Breast epithelium (tissue), 4 donors: ENCODE data around the gene SLC29A2. TPM values are rescaled to one million over a fixed set of nuclear protein-coding genes. Genes with fewer than 3 reads are reported as not detected.

Experiments used
- DNase-seq, 2 donors: peaks; one replicate each; pipeline ENCODE4 v3.0.0-alpha.2; 2019; ENCODE audit warnings: low spot score in 2 of 2
- H3K27ac ChIP-seq, 2 donors: fragments of 200-600 bp; sonication (generic) in 1 of 2; one replicate each; pipeline ENCODE4 v1.5.1; 2016 to 2019; ENCODE audit warnings: mild to moderate bottlenecking in 1 of 2
- H3K27me3 ChIP-seq, 2 donors: fragments of 200-600 bp; sonication (generic) in 1 of 2; one replicate each; pipeline versions ENCODE4 v1.5.1 to v1.6.0; 2017 to 2019; ENCODE audit warnings: control low read depth in 1 of 2, mild to moderate bottlenecking in 1 of 2
- H3K36me3 ChIP-seq: fragments of 200-600 bp; one replicate; pipeline ENCODE4 v1.5.1; 2019
- H3K4me1 ChIP-seq, 2 donors: fragments of 200-600 bp; sonication (generic); one replicate each; pipeline ENCODE4 v1.5.1; 2016 to 2019; ENCODE audit warnings: control low read depth in 1 of 2
- H3K4me3 ChIP-seq, 3 donors: fragments of 200-600 bp; sonication (generic); 1 replicate in 2 of 3; 2 replicates in 1 of 3; pipeline ENCODE4 v1.5.1; 2016 to 2019; ENCODE audit warnings: mild to moderate bottlenecking in 3 of 3, moderate library complexity in 2 of 3
- H3K9me3 ChIP-seq, 2 donors: fragments of 200-600 bp; sonication (generic) in 1 of 2; one replicate each; pipeline ENCODE4 v1.5.1; 2016 to 2019; ENCODE audit warnings: control low read depth in 1 of 2
- CTCF ChIP-seq, 3 donors: fragments of 450-650 bp; IDR thresholded peaks; one replicate each; pipeline ENCODE4 v1.5.1; 2016 to 2017; ENCODE audit warnings: antibody characterized with exemption in 3 of 3, mild to moderate bottlenecking in 3 of 3, moderate library complexity in 3 of 3
- POLR2A ChIP-seq: fragments of 450-650 bp; IDR thresholded peaks from one replicate; pipeline ENCODE4 v1.6.1; 2016; ENCODE audit warnings: antibody characterized with exemption, mild to moderate bottlenecking, moderate library complexity
- POLR2AphosphoS5 ChIP-seq, 3 donors: sonication (generic); formaldehyde crosslinking; IDR thresholded peaks; one replicate each; pipeline ENCODE4 v1.6.1; 2017; ENCODE audit warnings: antibody characterized with exemption in 3 of 3
- intact Hi-C: fragments of 100-400 bp; cut with DNase I; formaldehyde crosslinking; loops from one replicate; pipeline ENCODE4 v1.15.1; 2023; ENCODE audit warnings: low total_unique reads
- total RNA-seq, 3 donors: library from RNA; depleted of rRNA; stranded (reverse); fragments of >200 nt; gene quantifications; one replicate each; pipeline ENCODE4 v1.1.0, GENCODE V29; 2016

SLC29A2 gene
- total RNA-seq, 3 donors from 2014 or later = 4.9 to 7.5 (median 6.4) TPM

- no peak overlapping the region for H3K4me3 ChIP-seq
- H3K9me3 ChIP-seq = no peaks in the 10 kb centered on the region
- no peaks in the 10 kb centered on the region for H3K4me1 ChIP-seq
- intact Hi-C loops = no loop called here
- no peaks in the 10 kb centered on the region for H3K27me3 ChIP-seq
- DNase-seq = no peak
- no peak for TF ChIP-seq POLR2AphosphoS5 (IDR thresholded peaks at IDR 0.05)
- TF ChIP-seq CTCF (IDR thresholded peaks at IDR 0.05) = no peak
- no peak for TF ChIP-seq POLR2A
- H3K27ac ChIP-seq = no peak overlapping the region
- no peaks in the 10 kb centered on the region for H3K36me3 ChIP-seq
Measured at GRCh38 chr11:66366844-66367477, 4.6 kb downstream of the SLC29A2 start.

- Histone ChIP-seq H3K4me3 (no peak overlapping the region), H3K4me1 (no peaks in the 10 kb centered on the region), H3K27me3 (no peaks in the 10 kb centered on the region), H3K36me3 (no peaks in the 10 kb centered on the region), H3K27ac (no peak overlapping the region), H3K9me3 (no peaks in the 10 kb centered on the region)
- DNase-seq = no peak
- no peak for TF ChIP-seq POLR2AphosphoS5 (IDR thresholded peaks at IDR 0.05)
- TF ChIP-seq POLR2A = no peak
- no peak for TF ChIP-seq CTCF (IDR thresholded peaks at IDR 0.05)
- intact Hi-C loops = no loop called here
Measured at GRCh38 chr11:66365711-66366619, 5.6 kb downstream of the SLC29A2 start.

- no peaks in the 10 kb centered on the region for H3K27me3 ChIP-seq
- no peaks in the 10 kb centered on the region for H3K36me3 ChIP-seq
- H3K27ac ChIP-seq = no peak overlapping the region
- TF ChIP-seq POLR2AphosphoS5 (IDR thresholded peaks at IDR 0.05) = no peak
- no peak for TF ChIP-seq POLR2A
- TF ChIP-seq CTCF (IDR thresholded peaks at IDR 0.05) = no peak
- H3K4me3 ChIP-seq = no peak overlapping the region
- H3K9me3 ChIP-seq = no peaks in the 10 kb centered on the region
- H3K4me1 ChIP-seq = no peaks in the 10 kb centered on the region
- intact Hi-C loops = no loop called here
- DNase-seq = no peak
Measured at GRCh38 chr11:66365166-66365565, 6.4 kb downstream of the SLC29A2 start.

- H3K27ac ChIP-seq = peak overlapping the region; percentile 36 to 48
- no peaks in the 10 kb centered on the region for H3K9me3 ChIP-seq
- intact Hi-C loops = no loop called here
- H3K4me1 ChIP-seq = no peaks in the 10 kb centered on the region
- no peak for DNase-seq
- TF ChIP-seq POLR2A (no peak), POLR2AphosphoS5 (IDR thresholded peaks at IDR 0.05) (no peak), CTCF (IDR thresholded peaks at IDR 0.05) (peak in 1 of 3 donors; percentile 13)
- no peak overlapping the region for H3K4me3 ChIP-seq
- H3K27me3 ChIP-seq = no peaks in the 10 kb centered on the region
- H3K36me3 ChIP-seq = no peaks in the 10 kb centered on the region
Measured at GRCh38 chr11:66363805-66364535, 7.6 kb downstream of the SLC29A2 start.
